H9 (cell line): ENCODE measurements around the gene TARBP2. TPM values are rescaled to one million over a fixed set of nuclear protein-coding genes. Genes with fewer than 3 reads are reported as not detected.
A peak's percentile ranks its signal among the peaks of the same experiment; 100 is the strongest.

Experiments
- DNase-seq: peaks from one replicate; pipeline ENCODE4 v3.0.0-alpha.2; 2017
- H2AFZ ChIP-seq: one replicate; pipeline ENCODE4 v1.6.1; 2013; ENCODE audit warnings: mild to moderate bottlenecking, low read length, control low read depth, moderate library complexity
- H2AK5ac ChIP-seq: 2 replicates; pipeline ENCODE4 v1.6.1; 2013; ENCODE audit warnings: low read length, control low read depth, mixed read lengths; ENCODE audit not compliant: insufficient read length
- H2BK120ac ChIP-seq: one replicate; pipeline ENCODE4 v1.6.1; 2013; ENCODE audit warnings: low read depth, mild to moderate bottlenecking, low read length, control low read depth, inconsistent platforms; ENCODE audit not compliant: poor library complexity, severe bottlenecking
- H2BK12ac ChIP-seq: 2 replicates; pipeline ENCODE4 v1.6.1; 2013; ENCODE audit warnings: low read length, control low read depth, mixed read lengths, low read depth; ENCODE audit not compliant: insufficient read length
- H2BK15ac ChIP-seq: 2 replicates; pipeline ENCODE4 v1.6.1; 2013; ENCODE audit warnings: low read depth, low read length, control low read depth
- H2BK20ac ChIP-seq: one replicate; pipeline ENCODE4 v1.6.1; 2013; ENCODE audit warnings: low read depth, mild to moderate bottlenecking, low read length, control low read depth, inconsistent platforms; ENCODE audit not compliant: poor library complexity, severe bottlenecking
- H2BK5ac ChIP-seq: 2 replicates; pipeline ENCODE4 v1.6.1; 2013; ENCODE audit warnings: low read length, control low read depth, mixed read lengths; ENCODE audit not compliant: insufficient read length
- H3K14ac ChIP-seq: 2 replicates; pipeline ENCODE4 v1.6.1; 2013; ENCODE audit warnings: low read length, control low read depth; ENCODE audit not compliant: insufficient read depth
- H3K18ac ChIP-seq: 2 replicates; pipeline ENCODE4 v1.6.1; 2013; ENCODE audit warnings: low read depth, mild to moderate bottlenecking, mixed read lengths, low read length, control low read depth; ENCODE audit not compliant: insufficient read length
- H3K23ac ChIP-seq: 2 replicates; pipeline ENCODE4 v1.6.1; 2013; ENCODE audit warnings: low read length, control low read depth, mixed read lengths, low read depth; ENCODE audit not compliant: insufficient read length
- H3K23me2 ChIP-seq: 2 replicates; pipeline ENCODE4 v1.6.1; 2013; ENCODE audit warnings: low read depth, mild to moderate bottlenecking, mixed read lengths, low read length, control low read depth; ENCODE audit not compliant: insufficient read length, poor library complexity, severe bottlenecking
- H3K27ac ChIP-seq: 2 replicates; pipeline ENCODE4 v1.5.1; 2013; ENCODE audit warnings: low read length, control low read depth, mixed read lengths, low read depth; ENCODE audit not compliant: insufficient read length
- H3K27me3 ChIP-seq: 2 replicates; pipeline ENCODE4 v1.6.1; 2013; ENCODE audit warnings: low read length, control low read depth, inconsistent platforms; ENCODE audit not compliant: insufficient read depth
- H3K4ac ChIP-seq: 2 replicates; pipeline ENCODE4 v1.6.1; 2013; ENCODE audit warnings: low read depth, mild to moderate bottlenecking, control low read depth, inconsistent platforms, low read length, moderate library complexity
- H3K4me1 ChIP-seq: 2 replicates; pipeline ENCODE4 v1.6.1; 2013; ENCODE audit warnings: low read length, control low read depth, inconsistent platforms; ENCODE audit not compliant: insufficient read depth
- H3K4me2 ChIP-seq: 2 replicates; pipeline ENCODE4 v1.6.1; 2013; ENCODE audit warnings: low read length, control low read depth, mixed read lengths; ENCODE audit not compliant: insufficient read length, insufficient read depth
- H3K56ac ChIP-seq: 2 replicates; pipeline ENCODE4 v1.6.1; 2013; ENCODE audit warnings: low read depth, mild to moderate bottlenecking, mixed read lengths, low read length, control low read depth; ENCODE audit not compliant: insufficient read length
- H3K79me1 ChIP-seq: 2 replicates; pipeline ENCODE4 v1.6.1; 2013; ENCODE audit warnings: low read depth, mild to moderate bottlenecking, moderate library complexity, low read length, control low read depth, inconsistent platforms; ENCODE audit not compliant: insufficient read depth, poor library complexity, severe bottlenecking
- H3K79me2 ChIP-seq: 2 replicates; pipeline ENCODE4 v1.6.1; 2013; ENCODE audit warnings: low read length, control low read depth, inconsistent platforms; ENCODE audit not compliant: insufficient read depth
- H3K9ac ChIP-seq: 2 replicates; pipeline ENCODE4 v1.6.1; 2013; ENCODE audit warnings: low read length, control low read depth, mixed read lengths; ENCODE audit not compliant: insufficient read length; ENCODE audit errors: extremely low read depth
- H3K9me3 ChIP-seq: one replicate; pipeline ENCODE4 v1.6.1; 2013; ENCODE audit warnings: low read depth, low read length, inconsistent platforms; ENCODE audit not compliant: control insufficient read depth
- H3T11ph ChIP-seq: one replicate; pipeline ENCODE4 v1.6.1; 2013; ENCODE audit warnings: mild to moderate bottlenecking, low read length, control low read depth, inconsistent platforms
- H4K20me1 ChIP-seq: one replicate; pipeline ENCODE4 v1.6.1; 2013; ENCODE audit not compliant: control insufficient read depth, insufficient read length, insufficient read depth
- H4K5ac ChIP-seq: 2 replicates; pipeline ENCODE4 v1.6.1; 2013; ENCODE audit warnings: low read depth, mild to moderate bottlenecking, mixed read lengths, low read length, control low read depth; ENCODE audit not compliant: insufficient read length
- H4K8ac ChIP-seq: replicated peaks from 2 replicates; pipeline ENCODE4 v1.6.1; 2013; ENCODE audit warnings: low read length, control low read depth, mixed read lengths, low read depth; ENCODE audit not compliant: insufficient read length
- H4K91ac ChIP-seq: 2 replicates; pipeline ENCODE4 v1.6.1; 2013; ENCODE audit warnings: low read depth, mild to moderate bottlenecking, moderate library complexity, mixed read lengths, low read length, control low read depth; ENCODE audit not compliant: insufficient read length
- H3K27ac Mint-ChIP-seq, 3 experiments: 2 replicates in 2 of 3; 3 replicates in 1 of 3; pipeline ENCODE4 v1.8.0; 2020 to 2021; ENCODE audit warnings: mixed read lengths in 3 of 3, mild to moderate bottlenecking in 1 of 3, moderate library complexity in 1 of 3
- H3K27me3 Mint-ChIP-seq: 2 replicates; pipeline ENCODE4 v1.8.0; 2021; ENCODE audit warnings: low read depth, mild to moderate bottlenecking, moderate library complexity, mixed read lengths
- H3K36me3 Mint-ChIP-seq, 3 experiments: 2 replicates in 2 of 3; 3 replicates in 1 of 3; pipeline ENCODE4 v1.8.0; 2020 to 2021; ENCODE audit warnings: low read depth in 3 of 3, mixed read lengths in 3 of 3; ENCODE audit not compliant: insufficient read depth in 1 of 3
- H3K4me1 Mint-ChIP-seq, 2 experiments: 2 replicates each; pipeline ENCODE4 v1.8.0; 2020; ENCODE audit warnings: mixed read lengths in 2 of 2
- H3K4me3 Mint-ChIP-seq, 2 experiments: 2 replicates in 1 of 2; 3 replicates in 1 of 2; pipeline ENCODE4 v1.8.0; 2020 to 2021; ENCODE audit warnings: mild to moderate bottlenecking in 2 of 2, mixed read lengths in 2 of 2, moderate library complexity in 1 of 2
- H3K9me3 Mint-ChIP-seq, 2 experiments: 2 replicates in 1 of 2; 3 replicates in 1 of 2; pipeline ENCODE4 v1.8.0; 2020; ENCODE audit warnings: mild to moderate bottlenecking in 2 of 2, mixed read lengths in 2 of 2, moderate library complexity in 1 of 2
- WGBS: extraction: QIAGEN DNeasy Blood & Tissue Kit; methylation state at CpG from one replicate; pipeline ENCODE4 v1.1.7; 2013; ENCODE audit warnings: missing lambda C conversion rate, low lambda C conversion rate, mixed read lengths; ENCODE audit not compliant: insufficient read length; ENCODE audit errors: extremely low coverage; 5-methylcytosine and 5-hydroxymethylcytosine counted together
- total RNA-seq: library from RNA; stranded (reverse); gene quantifications from 2 replicates; pipeline ENCODE4 v1.2.1, GENCODE V29; 2021
- TF ChIP-seq, protein P1 (sequence below): fragments of 200-600 bp; sonication (generic); conservative IDR thresholded peaks from 3 replicates; pipeline ENCODE4 v1.8.0; 2021; ENCODE audit warnings: antibody characterized with exemption, mild to moderate bottlenecking

Gene TARBP2
- total RNA-seq, 1 experiment from 2014 or later = 79.2 TPM

DNA sequence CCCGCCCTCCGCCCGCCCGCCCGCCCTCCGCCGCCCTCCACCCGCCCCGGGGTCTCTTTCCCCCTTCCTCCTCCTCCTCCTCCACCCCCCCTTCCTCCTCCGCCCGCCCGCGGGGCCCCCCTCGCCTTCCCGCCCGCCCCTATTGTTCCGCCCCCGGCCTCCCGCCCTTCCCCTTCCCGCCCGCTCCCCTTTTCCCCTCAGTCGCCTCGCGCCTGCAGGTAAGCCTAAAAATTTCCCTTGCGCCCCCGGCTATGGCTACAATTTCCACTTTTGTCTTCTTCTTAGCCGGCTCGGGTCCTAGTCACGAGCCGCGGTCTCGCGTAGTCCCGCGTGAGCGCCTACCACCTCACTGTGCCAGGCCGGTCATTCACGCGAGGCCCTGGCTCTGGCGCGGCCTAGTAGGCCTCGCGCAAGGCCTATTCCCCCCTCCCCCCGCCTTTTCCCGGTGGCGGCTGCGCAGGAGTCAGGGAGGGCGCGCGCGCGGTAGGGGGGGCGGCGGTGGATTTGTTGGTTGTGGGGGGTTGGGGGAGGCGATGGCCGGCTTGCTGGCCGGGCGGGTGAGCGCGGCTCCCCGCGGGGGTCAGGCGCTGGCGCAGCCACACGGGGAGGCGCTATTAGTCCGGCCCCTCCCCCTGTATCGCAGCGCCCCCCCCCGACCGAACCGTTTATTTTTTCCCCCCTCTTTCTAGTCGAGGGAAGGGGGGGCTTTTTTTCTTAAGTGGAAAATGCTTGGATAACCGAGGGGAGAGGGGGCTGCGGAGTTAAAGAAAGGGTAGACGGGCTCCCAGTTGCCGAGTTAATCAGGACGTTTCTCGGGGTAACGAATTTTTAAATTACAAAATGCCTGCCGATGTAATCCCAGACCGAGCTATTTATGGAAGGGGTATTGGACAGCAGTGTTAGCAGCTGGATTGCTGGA lies 48.7 kb upstream of the TARBP2 start:
- no peaks in the 10 kb centered on the region; a peak in 1 of 5 replicates for H3K9me3 Mint-ChIP-seq
- no peak overlapping the region for H3K56ac ChIP-seq
- peak overlapping the region; percentile 49 for H3K4me2 ChIP-seq
- H3K4me1 ChIP-seq = no peaks in the 10 kb centered on the region
- no peak overlapping the region for H2BK20ac ChIP-seq
- H4K5ac ChIP-seq = peak overlapping the region; percentile 7
- H3K23me2 ChIP-seq = no peaks in the 10 kb centered on the region
- no peak overlapping the region for H2AK5ac ChIP-seq
- H2BK5ac ChIP-seq = peak overlapping the region; percentile 1
- H3K27me3 ChIP-seq = no peaks in the 10 kb centered on the region
- no peak overlapping the region; the same call in 1 of the 2 replicates for H3K4ac ChIP-seq
- H3K79me2 ChIP-seq = peaks cover 23% of the 10 kb centered on the region
- H4K8ac ChIP-seq = no peak overlapping the region
- H3K9ac ChIP-seq = peak overlapping the region; percentile 100
- peaks cover 19 to 37% of the 10 kb centered on the region in 2 experiments for H3K4me1 Mint-ChIP-seq
- H4K91ac ChIP-seq = no peak overlapping the region
- H4K20me1 ChIP-seq = no peaks in the 10 kb centered on the region
- TF ChIP-seq, protein P1, sequence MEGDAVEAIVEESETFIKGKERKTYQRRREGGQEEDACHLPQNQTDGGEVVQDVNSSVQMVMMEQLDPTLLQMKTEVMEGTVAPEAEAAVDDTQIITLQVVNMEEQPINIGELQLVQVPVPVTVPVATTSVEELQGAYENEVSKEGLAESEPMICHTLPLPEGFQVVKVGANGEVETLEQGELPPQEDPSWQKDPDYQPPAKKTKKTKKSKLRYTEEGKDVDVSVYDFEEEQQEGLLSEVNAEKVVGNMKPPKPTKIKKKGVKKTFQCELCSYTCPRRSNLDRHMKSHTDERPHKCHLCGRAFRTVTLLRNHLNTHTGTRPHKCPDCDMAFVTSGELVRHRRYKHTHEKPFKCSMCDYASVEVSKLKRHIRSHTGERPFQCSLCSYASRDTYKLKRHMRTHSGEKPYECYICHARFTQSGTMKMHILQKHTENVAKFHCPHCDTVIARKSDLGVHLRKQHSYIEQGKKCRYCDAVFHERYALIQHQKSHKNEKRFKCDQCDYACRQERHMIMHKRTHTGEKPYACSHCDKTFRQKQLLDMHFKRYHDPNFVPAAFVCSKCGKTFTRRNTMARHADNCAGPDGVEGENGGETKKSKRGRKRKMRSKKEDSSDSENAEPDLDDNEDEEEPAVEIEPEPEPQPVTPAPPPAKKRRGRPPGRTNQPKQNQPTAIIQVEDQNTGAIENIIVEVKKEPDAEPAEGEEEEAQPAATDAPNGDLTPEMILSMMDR = peak; percentile 52; the same call in 2 of the 3 replicates
- H3K18ac ChIP-seq = peak overlapping the region; percentile 98
- H3K4me3 Mint-ChIP-seq = peak overlapping the region; percentile 97
- H3K79me1 ChIP-seq = peaks cover 3% of the 10 kb centered on the region
- peak; percentile 89 for DNase-seq
- peak overlapping the region; percentile 100 for H3K27ac Mint-ChIP-seq
- peak overlapping the region; percentile 24 for H3K27ac ChIP-seq
- peak overlapping the region; percentile 95 for H3K14ac ChIP-seq
- no peak overlapping the region for H2BK12ac ChIP-seq
- H2BK120ac ChIP-seq = peak overlapping the region; percentile 84
- no CpG with 5 or more reads among the region's 82 CpGs for WGBS
- no peaks in the 10 kb centered on the region for H3K9me3 ChIP-seq
- no peak overlapping the region for H3T11ph ChIP-seq
- H3K23ac ChIP-seq = no peak overlapping the region
- H3K36me3 Mint-ChIP-seq = peaks cover 45 to 58% (median 57%) of the 10 kb centered on the region in 3 experiments
- no peak overlapping the region for H2BK15ac ChIP-seq
- H3K27me3 Mint-ChIP-seq = no peaks in the 10 kb centered on the region
- H2AFZ ChIP-seq = no peak overlapping the region
